Caki2 (cell line): ENCODE measurements around the gene SAP30BP. TPM values are rescaled to one million over a fixed set of nuclear protein-coding genes. Genes with fewer than 3 reads are reported as not detected.

Source experiments
- DNase-seq: peaks from one replicate; pipeline ENCODE4 v3.0.0-alpha.2; 2015; ENCODE audit warnings: low read depth
- in situ Hi-C: cut with HindIII; loops from 2 replicates; pipeline ENCODE4 v1.10.0; 2016; ENCODE audit warnings: low sequenced_read_pairs, low pct_unique_long_range_greater_than_20kb, mixed read lengths
- total RNA-seq: library from RNA; depleted of rRNA; stranded (reverse); fragments of >200 nt; shearing (Covaris generic); gene quantifications from 2 replicates; pipeline ENCODE4 v1.2.3, GENCODE V29; 2014; ENCODE audit warnings: low replicate concordance

SAP30BP gene
- total RNA-seq, 1 experiment from 2014 or later: 96.6 TPM

GRCh38 chr17:75724016-75725003 is 57.2 kb downstream of the SAP30BP start:
- in situ Hi-C loops: no loop called here
- DNase-seq: no peak

GRCh38 chr17:75725504-75725903 is 58.4 kb downstream of the SAP30BP start:
- no peak for DNase-seq
- in situ Hi-C loops: no loop called here

GRCh38 chr17:75727391-75727790 is 60.3 kb downstream of the SAP30BP start:
- no peak for DNase-seq
- in situ Hi-C loops: no loop called here

- DNase-seq: no peak
- in situ Hi-C loops: no loop called here
Observed at GRCh38 chr17:75729351-75729750, 62.2 kb downstream of the SAP30BP start.

GRCh38 chr17:75730065-75730464 is 62.9 kb downstream of the SAP30BP start:
- in situ Hi-C loops: no loop called here
- no peak for DNase-seq

- in situ Hi-C loops: no loop called here
- DNase-seq: no peak
Observed at GRCh38 chr17:75731086-75731715, 64.1 kb downstream of the SAP30BP start.

- in situ Hi-C loops: no loop called here
Observed at GRCh38 chr17:75731716-75732498, 64.8 kb downstream of the SAP30BP start.

GRCh38 chr17:75733471-75733870 is 66.3 kb downstream of the SAP30BP start:
- in situ Hi-C loops: no loop called here
- no peak for DNase-seq

More at GRCh38 chr17:75731716-75732498, 64.8 kb downstream of the SAP30BP start:
- no peak for DNase-seq

- no peak for DNase-seq
- in situ Hi-C loops: no loop called here
Observed at GRCh38 chr17:75734674-75735294, 67.6 kb downstream of the SAP30BP start.

GRCh38 chr17:75736173-75736835 is 69.2 kb downstream of the SAP30BP start:
- no peak for DNase-seq
- in situ Hi-C loops: no loop called here

GRCh38 chr17:75737133-75737962 is 70.2 kb downstream of the SAP30BP start:
- no peak for DNase-seq
- in situ Hi-C loops: no loop called here

GRCh38 chr17:75738218-75738802 is 71.2 kb downstream of the SAP30BP start:
- in situ Hi-C loops: no loop called here
- no peak for DNase-seq

- in situ Hi-C loops: no loop called here
Observed at GRCh38 chr17:75739174-75739573, 72.0 kb downstream of the SAP30BP start.

GRCh38 chr17:75739801-75740200 is 72.7 kb downstream of the SAP30BP start:
- no peak for DNase-seq
- in situ Hi-C loops: no loop called here

More at GRCh38 chr17:75739174-75739573, 72.0 kb downstream of the SAP30BP start:
- DNase-seq: no peak

GRCh38 chr17:75740215-75740614 is 73.1 kb downstream of the SAP30BP start:
- no peak for DNase-seq
- in situ Hi-C loops: no loop called here

- in situ Hi-C loops: no loop called here
- DNase-seq: no peak
Observed at GRCh38 chr17:75740631-75741077, 73.5 kb downstream of the SAP30BP start.

GRCh38 chr17:75742337-75742736 is 75.2 kb downstream of the SAP30BP start:
- in situ Hi-C loops: no loop called here
- no peak for DNase-seq
